ENCODE data around the gene CASK. TPM values are rescaled to one million over a fixed set of nuclear protein-coding genes. Genes with fewer than 3 reads are reported as not detected.
A peak's percentile ranks its signal among the peaks of the same experiment; 100 is the strongest.

CASK gene
- total RNA-seq, 1 donor from 2014 or later: 18.6 TPM

DNA sequence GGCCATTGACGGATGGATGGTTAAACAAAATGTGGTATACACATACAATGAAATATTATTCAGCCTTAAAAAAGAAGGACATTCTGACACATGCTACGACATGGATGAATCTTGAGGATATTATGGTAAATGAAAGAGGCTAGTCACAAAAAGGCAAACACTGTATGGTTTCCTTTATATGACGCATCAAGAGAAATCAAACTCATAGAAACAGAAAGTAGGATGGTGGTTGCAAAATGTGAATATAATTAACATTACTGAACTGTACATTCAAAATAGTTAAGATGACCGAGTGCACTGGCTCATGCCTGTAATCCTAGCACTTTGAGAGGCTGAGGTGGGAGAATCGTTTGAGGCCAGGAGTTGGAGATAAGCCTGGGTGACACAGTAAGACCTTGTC is 9.5 kb upstream of the CASK start:
- no peak overlapping the region for H3K27ac Mint-ChIP-seq
- H3K27me3 Mint-ChIP-seq (ENCODE audit: low read depth): no peaks in the 10 kb centered on the region
- H3K4me1 Mint-ChIP-seq (ENCODE audit: low read depth): peaks cover 7% of the 10 kb centered on the region
- no peak overlapping the region for H3K4me3 Mint-ChIP-seq (ENCODE audit: low read depth)
- intact Hi-C loops (cut with micrococcal nuclease): no loop called here
- H3K9me3 Mint-ChIP-seq: no peaks in the 10 kb centered on the region
- no peak for DNase-seq (ENCODE audit: low spot score)
- H3K36me3 Mint-ChIP-seq (ENCODE audit: low read depth): peaks cover 4% of the 10 kb centered on the region

DNA sequence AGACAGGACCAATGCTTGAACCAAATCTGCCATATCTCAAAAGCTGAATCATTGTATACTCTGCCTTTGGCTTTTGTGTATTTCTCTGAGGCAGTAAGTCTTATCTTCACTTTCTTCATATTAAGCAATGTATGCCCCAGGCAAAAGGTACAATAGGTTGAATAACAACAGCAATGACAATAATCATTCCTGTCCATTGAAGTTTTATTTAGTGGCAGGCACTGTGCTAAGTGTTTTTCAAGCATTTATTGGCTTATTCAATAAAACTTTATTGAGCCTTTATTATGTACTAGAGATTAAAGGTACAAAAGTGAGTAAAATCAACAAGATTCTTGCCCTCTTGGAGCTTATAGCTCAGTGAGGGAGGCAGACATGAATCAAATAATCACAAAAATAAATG is 8.2 kb upstream of the CASK start:
- Mint-ChIP-seq H3K4me1 (ENCODE audit: low read depth) (peaks cover 5% of the 10 kb centered on the region), H3K36me3 (ENCODE audit: low read depth) (peaks cover 4% of the 10 kb centered on the region), H3K27me3 (ENCODE audit: low read depth) (no peaks in the 10 kb centered on the region), H3K4me3 (ENCODE audit: low read depth) (no peak overlapping the region), H3K27ac (no peak overlapping the region), H3K9me3 (no peaks in the 10 kb centered on the region)
- no peak for DNase-seq (ENCODE audit: low spot score)
- intact Hi-C loops (cut with micrococcal nuclease): no loop called here

DNA sequence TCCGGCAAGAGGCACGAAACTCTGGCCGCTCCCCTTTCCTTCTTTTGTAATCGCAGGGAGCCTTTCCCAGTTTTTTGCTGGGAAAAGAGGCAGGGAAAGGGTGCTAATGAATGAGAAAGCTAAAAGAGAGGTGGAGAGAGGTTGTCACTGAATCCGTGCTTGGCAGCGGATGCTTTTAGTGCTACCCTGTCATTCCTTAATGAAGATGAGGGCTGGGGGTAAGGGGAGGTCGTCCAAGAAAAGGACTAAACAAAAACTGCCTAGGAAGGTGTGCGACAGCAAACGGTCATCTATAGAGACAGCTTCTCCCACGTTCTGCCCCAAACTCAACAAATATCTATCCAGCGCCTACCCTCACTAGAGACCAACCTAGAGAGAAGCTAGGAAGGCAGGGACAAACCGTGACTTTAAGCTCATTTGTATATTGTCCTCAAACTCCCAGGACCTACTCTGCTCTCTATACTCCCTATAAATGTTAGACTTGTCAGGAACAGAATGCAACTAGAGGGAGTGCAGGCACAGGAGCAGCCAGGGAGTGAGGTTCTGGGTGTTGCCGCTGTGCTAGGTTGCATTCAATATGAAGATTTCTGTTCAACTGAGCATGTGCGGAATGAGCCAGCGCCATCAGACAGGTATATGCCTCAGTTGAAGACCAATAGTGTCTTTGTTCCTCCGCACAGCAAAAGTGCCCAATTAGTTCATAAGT is 777 bp upstream of the CASK start:
- H3K4me3 Mint-ChIP-seq (ENCODE audit: low read depth): peak overlapping the region; percentile 83
- DNase-seq (ENCODE audit: low spot score): no peak
- intact Hi-C loops (cut with micrococcal nuclease): loop anchor here (2.0 to 5.0 kb wide), 4 partner anchors 15 to 205 kb away; no protein-coding TSS in a partner anchor
- H3K4me1 Mint-ChIP-seq (ENCODE audit: low read depth): peaks cover 32% of the 10 kb centered on the region
- H3K27ac Mint-ChIP-seq: peak overlapping the region; percentile 38
- no peaks in the 10 kb centered on the region for H3K9me3 Mint-ChIP-seq
- H3K36me3 Mint-ChIP-seq (ENCODE audit: low read depth): peaks cover 4% of the 10 kb centered on the region
- H3K27me3 Mint-ChIP-seq (ENCODE audit: low read depth): no peaks in the 10 kb centered on the region

DNA sequence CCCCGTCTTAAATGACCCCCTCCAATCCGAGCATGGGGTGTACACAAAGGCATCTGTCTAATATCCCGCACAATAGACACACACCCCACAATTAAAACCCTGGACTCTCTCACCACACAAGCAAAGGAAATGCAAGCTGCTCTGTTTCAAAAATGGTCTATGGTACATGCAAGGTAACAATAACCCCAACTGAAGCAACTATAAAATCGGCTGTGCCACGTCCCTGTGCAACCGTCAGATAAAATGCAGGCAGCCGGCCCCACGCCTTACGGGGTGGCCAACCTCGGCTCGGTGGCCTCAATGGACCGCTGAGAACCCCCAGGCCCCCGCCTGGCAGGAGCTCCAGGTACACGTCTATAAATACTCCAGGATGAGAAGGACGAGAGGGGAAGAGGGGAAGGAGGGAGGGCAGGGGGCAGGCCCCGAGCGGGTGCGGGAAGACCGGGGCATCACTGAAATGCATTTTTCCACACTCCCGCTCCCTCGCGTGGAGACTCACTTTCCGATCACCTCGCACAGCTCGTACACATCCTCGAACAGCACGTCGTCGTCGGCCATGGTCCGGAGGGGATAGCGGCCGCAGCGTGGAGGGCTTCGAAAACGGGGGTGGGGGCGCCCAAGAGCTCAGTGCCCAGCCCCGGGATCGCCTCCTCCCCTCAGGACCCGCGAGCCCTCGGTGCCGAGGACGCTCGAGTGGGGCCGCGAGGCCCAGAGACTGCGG is 763 bp downstream of the CASK start:
- H3K27ac Mint-ChIP-seq: peak overlapping the region; percentile 87
- intact Hi-C loops (cut with micrococcal nuclease): loop anchor here (2.0 to 5.0 kb wide), 4 partner anchors 14 to 206 kb away; no protein-coding TSS in a partner anchor
- peaks cover 4% of the 10 kb centered on the region for H3K36me3 Mint-ChIP-seq (ENCODE audit: low read depth)
- peak; percentile 13 for DNase-seq (ENCODE audit: low spot score)
- H3K4me1 Mint-ChIP-seq (ENCODE audit: low read depth): peaks cover 40% of the 10 kb centered on the region
- peak overlapping the region; percentile 88 for H3K4me3 Mint-ChIP-seq (ENCODE audit: low read depth)
- no peaks in the 10 kb centered on the region for H3K9me3 Mint-ChIP-seq
- H3K27me3 Mint-ChIP-seq (ENCODE audit: low read depth): no peaks in the 10 kb centered on the region

DNA sequence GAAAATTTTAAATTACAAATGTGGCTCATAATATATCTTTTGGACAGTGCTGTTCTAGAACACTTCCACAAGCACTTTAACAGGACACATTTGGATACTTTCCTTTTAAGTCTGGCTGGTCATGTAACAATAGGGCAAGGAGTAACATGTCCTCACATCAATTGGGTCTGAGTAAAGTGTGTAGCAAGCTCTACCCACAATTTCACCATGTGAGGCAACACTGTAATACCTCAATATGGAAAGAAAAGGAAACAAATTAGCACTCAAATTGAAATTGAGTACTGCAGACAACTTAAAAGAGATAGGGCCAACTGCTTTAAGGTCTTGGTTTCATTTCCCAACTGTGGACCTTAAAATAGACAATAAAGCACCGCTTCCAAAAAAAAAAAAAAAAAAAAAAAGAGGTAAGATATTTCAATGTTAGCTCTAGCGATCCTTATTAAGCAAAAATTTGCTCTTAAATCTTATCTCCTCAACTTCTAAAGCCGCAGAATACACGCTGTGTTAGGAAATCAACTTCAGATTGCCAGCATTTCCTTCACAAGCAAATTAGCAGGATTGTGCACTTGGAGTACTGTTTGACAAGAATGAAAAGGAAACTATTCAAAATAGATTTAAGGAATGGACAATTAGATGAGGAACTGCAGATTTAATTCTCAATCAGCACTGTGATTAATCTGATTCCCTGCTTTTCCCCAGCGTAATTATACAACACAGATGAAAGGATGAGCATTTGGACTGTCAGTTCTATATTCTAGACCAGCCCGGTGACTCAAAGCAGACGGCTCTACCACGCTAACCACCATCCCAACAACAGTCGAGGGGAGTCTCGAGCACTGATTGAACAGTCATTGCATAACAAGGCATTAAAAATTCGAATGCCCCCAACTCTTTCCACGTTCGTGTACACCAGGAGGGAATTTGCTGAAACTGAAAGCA is 1.6 kb downstream of the CASK start:
- DNase-seq (ENCODE audit: low spot score): no peak
- intact Hi-C loops (cut with micrococcal nuclease): loop anchor here (2.0 to 5.0 kb wide), 4 partner anchors 13 to 207 kb away; no protein-coding TSS in a partner anchor
- Mint-ChIP-seq H3K36me3 (ENCODE audit: low read depth) (peaks cover 4% of the 10 kb centered on the region), H3K4me1 (ENCODE audit: low read depth) (peaks cover 44% of the 10 kb centered on the region), H3K4me3 (ENCODE audit: low read depth) (peak overlapping the region; percentile 88), H3K9me3 (no peaks in the 10 kb centered on the region), H3K27ac (peak overlapping the region; percentile 87), H3K27me3 (ENCODE audit: low read depth) (no peaks in the 10 kb centered on the region)

DNA sequence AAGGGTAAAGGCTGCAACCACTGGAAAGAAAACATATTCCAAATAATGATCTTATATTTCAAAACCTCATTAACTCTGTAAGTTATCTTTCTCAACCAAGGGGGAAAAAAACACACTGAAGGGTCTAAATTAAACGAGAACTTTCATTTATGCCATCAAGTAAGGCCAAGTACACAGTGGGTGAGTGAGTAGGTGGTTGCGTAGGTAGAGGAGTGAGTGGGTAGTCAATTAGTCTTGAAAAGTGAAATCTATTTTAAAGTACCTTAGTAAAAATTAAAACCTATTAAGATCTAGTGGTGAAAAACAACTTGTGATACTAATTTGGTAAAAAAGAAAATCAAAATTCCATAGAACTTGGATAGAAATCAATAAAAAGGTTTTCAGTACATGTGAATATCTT is 3.5 kb downstream of the CASK start:
- Mint-ChIP-seq H3K27me3 (ENCODE audit: low read depth) (no peaks in the 10 kb centered on the region), H3K9me3 (no peaks in the 10 kb centered on the region), H3K4me1 (ENCODE audit: low read depth) (peaks cover 41% of the 10 kb centered on the region), H3K4me3 (ENCODE audit: low read depth) (no peak overlapping the region), H3K36me3 (ENCODE audit: low read depth) (peaks cover 8% of the 10 kb centered on the region), H3K27ac (no peak overlapping the region)
- intact Hi-C loops (cut with micrococcal nuclease): loop anchor here (5.0 kb wide), 2 partner anchors 123 to 172 kb away; no protein-coding TSS in a partner anchor
- no peak for DNase-seq (ENCODE audit: low spot score)

DNA sequence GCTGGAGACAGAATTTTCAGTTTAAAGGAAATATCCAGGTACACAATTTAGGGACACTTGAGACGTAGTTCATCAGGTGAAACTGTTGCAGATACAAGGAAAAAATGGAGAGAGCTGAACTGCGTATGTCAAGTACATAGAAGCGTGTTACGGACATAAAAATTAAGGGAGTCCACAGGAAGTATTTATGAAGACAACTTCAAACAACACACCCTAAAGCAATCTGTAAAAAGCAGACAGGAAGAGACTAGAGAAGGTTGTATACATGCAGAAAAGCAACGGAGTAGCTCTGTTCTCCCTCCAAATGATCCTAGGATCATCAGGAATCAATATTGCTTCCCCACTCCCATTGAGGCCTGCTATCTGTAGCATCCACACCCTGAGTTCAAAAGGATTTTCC is 5.8 kb downstream of the CASK start:
- Mint-ChIP-seq H3K4me1 (ENCODE audit: low read depth) (peaks cover 49% of the 10 kb centered on the region), H3K4me3 (ENCODE audit: low read depth) (no peak overlapping the region), H3K36me3 (ENCODE audit: low read depth) (peaks cover 16% of the 10 kb centered on the region), H3K27me3 (ENCODE audit: low read depth) (no peaks in the 10 kb centered on the region), H3K9me3 (no peaks in the 10 kb centered on the region), H3K27ac (no peak overlapping the region)
- DNase-seq (ENCODE audit: low spot score): no peak
- intact Hi-C loops (cut with micrococcal nuclease): no loop called here

DNA sequence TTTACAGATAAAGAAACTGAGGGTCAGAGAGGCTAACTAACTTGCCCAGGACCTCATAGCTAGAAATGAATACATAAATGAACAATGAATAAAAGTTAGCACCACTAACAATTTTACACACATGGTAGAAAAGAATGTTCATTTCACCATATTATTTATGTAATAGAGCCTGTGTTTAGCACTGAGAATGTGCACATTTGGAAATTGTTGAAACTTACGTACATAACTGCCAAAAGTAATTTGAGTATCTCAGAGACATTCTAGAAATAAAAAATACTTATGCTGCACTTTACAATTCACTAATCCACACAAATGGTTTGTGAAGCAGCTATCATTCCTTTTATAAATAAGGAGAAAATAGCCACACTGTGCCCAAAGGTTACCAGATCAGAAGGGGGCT is 9.9 kb downstream of the CASK start:
- Mint-ChIP-seq H3K27ac (no peak overlapping the region), H3K27me3 (ENCODE audit: low read depth) (no peaks in the 10 kb centered on the region), H3K9me3 (peaks cover 5% of the 10 kb centered on the region), H3K36me3 (ENCODE audit: low read depth) (peaks cover 18% of the 10 kb centered on the region), H3K4me3 (ENCODE audit: low read depth) (no peak overlapping the region), H3K4me1 (ENCODE audit: low read depth) (peaks cover 27% of the 10 kb centered on the region)
- intact Hi-C loops (cut with micrococcal nuclease): no loop called here
- DNase-seq (ENCODE audit: low spot score): no peak

DNA sequence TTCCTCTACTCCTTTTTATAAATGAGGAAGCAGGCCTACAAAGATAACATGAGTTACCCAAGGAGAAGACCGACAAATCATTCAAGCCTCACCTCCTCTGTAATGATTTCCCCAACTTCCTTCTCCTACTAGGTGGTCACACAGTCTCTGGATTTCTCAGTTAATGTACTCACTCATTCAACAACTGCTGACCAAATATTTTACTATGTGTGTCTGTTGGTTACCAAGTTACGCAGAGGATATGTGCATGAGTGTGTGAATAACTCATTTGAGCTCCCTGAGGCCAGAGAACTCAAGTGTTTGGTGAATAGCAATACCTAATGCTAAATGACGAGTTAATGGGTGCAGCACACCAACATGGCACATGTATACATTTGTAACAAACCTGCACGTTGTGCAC is 10.4 kb downstream of the CASK start:
- H3K27ac Mint-ChIP-seq: no peak overlapping the region
- H3K27me3 Mint-ChIP-seq (ENCODE audit: low read depth): no peaks in the 10 kb centered on the region
- no peak for DNase-seq (ENCODE audit: low spot score)
- H3K4me1 Mint-ChIP-seq (ENCODE audit: low read depth): peaks cover 29% of the 10 kb centered on the region
- H3K36me3 Mint-ChIP-seq (ENCODE audit: low read depth): peaks cover 18% of the 10 kb centered on the region
- H3K9me3 Mint-ChIP-seq: peaks cover 5% of the 10 kb centered on the region
- H3K4me3 Mint-ChIP-seq (ENCODE audit: low read depth): no peak overlapping the region
- intact Hi-C loops (cut with micrococcal nuclease): no loop called here

DNA sequence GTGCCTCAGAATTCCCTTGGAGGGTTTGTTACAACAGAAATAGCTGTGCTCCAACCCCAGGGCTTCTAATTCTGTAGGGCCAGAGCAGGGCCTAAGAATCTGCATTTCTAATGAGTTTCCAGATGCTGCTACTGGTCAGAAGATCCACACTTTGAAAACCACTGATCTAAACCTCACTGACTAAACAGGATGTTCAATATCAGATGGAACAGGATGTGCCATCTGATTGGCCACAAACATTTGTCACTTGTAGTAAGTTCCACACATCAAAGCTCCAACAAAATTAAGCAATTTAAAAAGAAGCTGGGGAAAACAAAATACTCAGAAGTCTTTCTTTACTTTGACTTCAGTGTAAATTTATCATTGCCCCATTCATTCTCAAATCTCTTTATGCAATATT is 14.3 kb downstream of the CASK start:
- Mint-ChIP-seq H3K9me3 (peaks cover 17% of the 10 kb centered on the region), H3K36me3 (ENCODE audit: low read depth) (peaks cover 34% of the 10 kb centered on the region), H3K4me3 (ENCODE audit: low read depth) (no peak overlapping the region), H3K27me3 (ENCODE audit: low read depth) (no peaks in the 10 kb centered on the region), H3K4me1 (ENCODE audit: low read depth) (peaks cover 24% of the 10 kb centered on the region), H3K27ac (peak overlapping the region; percentile 49)
- intact Hi-C loops (cut with micrococcal nuclease): loop anchor here (2.0 kb wide), 1 partner anchor 14 kb away; the partner anchor contains the start of gene CASK
- no peak for DNase-seq (ENCODE audit: low spot score)

DNA sequence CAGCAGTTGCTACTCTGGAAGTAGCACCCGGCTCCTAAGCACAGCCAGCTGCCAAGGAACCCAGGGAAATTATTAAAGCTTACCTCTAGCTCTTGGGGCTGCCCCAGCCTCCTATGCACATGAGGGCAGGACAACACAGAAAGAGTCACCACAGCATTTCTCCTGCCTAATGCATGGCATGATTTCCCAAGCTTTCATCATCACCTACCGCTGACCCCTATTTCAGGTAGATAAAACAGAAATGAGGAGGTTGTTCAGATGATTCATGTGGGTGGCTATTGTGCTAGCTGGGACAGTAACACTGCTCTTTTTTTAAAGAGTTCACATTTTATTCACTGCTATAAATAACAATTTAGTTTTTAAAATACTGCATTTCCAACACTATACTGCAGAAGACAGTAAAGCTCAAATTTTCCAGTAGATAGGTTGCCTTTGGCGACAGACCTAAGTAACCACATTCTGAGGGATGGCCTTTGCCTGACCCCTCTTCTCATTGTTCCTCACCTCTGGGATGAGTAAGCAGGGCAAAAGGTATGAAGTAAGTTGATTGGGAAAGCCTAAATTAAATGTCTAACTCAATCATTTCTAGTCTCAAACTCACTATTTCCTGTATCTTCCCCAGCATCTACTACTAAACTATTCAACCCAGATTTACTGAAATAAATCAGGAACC is 16.7 kb downstream of the CASK start:
- no peak for DNase-seq (ENCODE audit: low spot score)
- Mint-ChIP-seq H3K4me3 (ENCODE audit: low read depth) (no peak overlapping the region), H3K9me3 (peaks cover 31% of the 10 kb centered on the region), H3K27ac (no peak overlapping the region), H3K4me1 (ENCODE audit: low read depth) (peaks cover 24% of the 10 kb centered on the region), H3K27me3 (ENCODE audit: low read depth) (no peaks in the 10 kb centered on the region), H3K36me3 (ENCODE audit: low read depth) (peaks cover 50% of the 10 kb centered on the region)
- intact Hi-C loops (cut with micrococcal nuclease): no loop called here

DNA sequence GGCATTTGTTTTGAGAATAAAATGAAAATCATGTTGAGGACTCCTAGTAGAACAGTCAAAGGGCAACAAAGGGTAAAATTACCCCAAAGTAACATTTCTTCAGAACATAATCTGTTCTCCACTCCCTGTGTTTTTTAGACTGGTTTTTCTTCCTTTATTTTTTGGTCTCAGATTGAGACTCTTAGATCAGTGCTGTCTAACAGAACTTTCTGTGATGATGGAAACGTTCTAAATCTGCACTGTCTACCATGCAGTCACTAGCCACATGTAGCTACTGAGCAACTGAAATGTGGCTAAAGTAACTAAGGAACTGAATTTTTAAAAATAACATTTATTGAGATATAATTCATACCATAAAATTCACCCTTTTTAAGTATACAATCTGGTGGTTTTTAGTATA is 19.8 kb downstream of the CASK start:
- Mint-ChIP-seq H3K9me3 (peaks cover 44% of the 10 kb centered on the region), H3K4me3 (ENCODE audit: low read depth) (no peak overlapping the region), H3K36me3 (ENCODE audit: low read depth) (peaks cover 53% of the 10 kb centered on the region), H3K27me3 (ENCODE audit: low read depth) (no peaks in the 10 kb centered on the region), H3K27ac (no peak overlapping the region), H3K4me1 (ENCODE audit: low read depth) (peaks cover 16% of the 10 kb centered on the region)
- DNase-seq (ENCODE audit: low spot score): no peak
- intact Hi-C loops (cut with micrococcal nuclease): no loop called here
